Stimulated activated CD4-positive, alpha-beta T cell treated with anti-CD3 and anti-CD28 coated beads, TNF-alpha, amount 100 ng/mL, for 4 hours (primary cell): Measurements from ENCODE around the gene KLHL7.
"Not testable (repeated sequence)": the region's sequence is repeated elsewhere in the genome, so short reads cannot be mapped to it uniquely, and the experiment has no call there.

Experiments
- DNase-seq, 3 experiments: peaks; one replicate each; pipeline ENCODE4 v3.0.0-alpha.2; 2020; ENCODE audit warnings: low read depth in 3 of 3

The KLHL7 gene

GRCh38 chr7:23108995-23109394, 3.4 kb downstream of the KLHL7 start:
- no peak for DNase-seq

GRCh38 chr7:23109470-23109869, 3.9 kb downstream of the KLHL7 start:
- no peak for DNase-seq

DNA sequence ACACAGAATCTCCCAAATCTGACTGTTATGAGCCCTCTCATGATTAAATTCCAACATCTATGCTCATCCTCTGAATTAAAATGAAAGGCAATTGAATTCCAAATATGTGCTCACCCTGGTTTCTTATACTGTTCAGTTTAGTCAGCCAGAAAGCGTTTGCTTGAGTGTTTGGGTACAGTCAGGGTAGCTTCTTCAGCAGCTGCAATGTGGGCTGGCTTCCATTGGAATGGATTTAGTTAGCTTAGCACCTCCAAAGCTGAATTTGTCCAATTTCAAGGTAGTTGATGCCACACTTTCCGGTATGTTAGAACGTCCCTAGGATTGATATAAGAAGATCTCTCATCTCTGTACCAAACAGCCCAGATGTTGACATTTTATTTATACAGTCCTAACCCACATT, 9.3 kb downstream of the KLHL7 start:
- no peak for DNase-seq

- no peak for DNase-seq
Observed at GRCh38 chr7:23115991-23116390, 10.4 kb downstream of the KLHL7 start.

DNA sequence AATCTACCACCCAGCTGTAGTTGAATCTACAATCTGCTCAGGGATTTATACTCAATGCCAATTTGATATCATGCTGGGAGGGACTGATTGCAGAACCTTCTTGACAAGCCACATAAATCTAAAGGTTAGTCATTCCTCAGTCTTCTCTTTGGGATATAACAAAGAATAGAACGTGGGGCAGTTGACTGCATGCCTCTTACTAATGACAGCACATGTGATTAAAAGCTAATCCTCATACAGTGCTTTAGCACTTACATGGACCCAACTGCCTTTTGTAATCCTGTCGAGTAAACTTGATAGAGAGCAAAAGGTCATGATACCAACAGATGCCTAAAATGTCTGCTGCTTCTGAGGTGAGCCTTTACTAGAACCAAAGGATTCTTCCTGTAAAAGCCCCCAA, 12.3 kb downstream of the KLHL7 start:
- DNase-seq = no peak

GRCh38 chr7:23120106-23120505, 14.5 kb downstream of the KLHL7 start:
- DNase-seq = no peak

- no peak for DNase-seq
Observed at GRCh38 chr7:23121165-23121564, 15.6 kb downstream of the KLHL7 start.

DNA sequence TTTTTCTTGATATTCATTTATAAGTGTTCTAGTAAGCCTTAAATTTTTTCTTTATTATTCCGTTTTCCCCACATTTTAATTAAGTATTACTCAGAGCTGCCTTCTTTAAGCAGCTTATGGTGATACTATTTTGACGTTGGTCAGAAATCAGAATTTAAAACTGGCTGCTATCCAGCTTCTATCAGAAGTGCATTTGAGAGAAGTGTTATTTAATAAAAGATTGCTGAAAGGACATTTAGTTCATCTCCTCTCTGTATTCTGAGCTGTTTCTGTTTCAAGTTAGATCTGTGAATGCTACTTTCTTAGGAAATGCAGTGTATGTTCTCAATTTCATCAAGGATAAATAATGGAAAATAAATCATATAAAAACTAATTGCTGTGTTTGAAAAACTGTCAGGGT, 17.4 kb downstream of the KLHL7 start:
- no peak for DNase-seq

DNA sequence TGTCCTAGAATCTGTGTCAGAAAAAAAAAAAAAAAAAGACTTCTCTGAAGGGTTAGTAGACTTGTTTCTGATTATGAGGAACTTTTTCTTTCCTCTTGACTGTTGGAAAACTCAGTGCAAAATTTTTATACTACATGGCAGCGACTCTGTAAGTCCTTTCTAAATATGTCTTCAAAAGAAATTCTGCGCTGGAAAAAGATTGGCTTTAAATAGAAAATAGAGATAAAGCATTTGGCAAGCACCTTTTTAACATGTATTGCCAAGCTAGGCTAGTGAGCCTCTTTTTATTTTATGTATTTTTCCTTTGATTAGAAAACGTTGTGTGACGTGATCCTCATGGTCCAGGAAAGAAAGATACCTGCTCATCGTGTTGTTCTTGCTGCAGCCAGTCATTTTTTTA, 17.9 kb downstream of the KLHL7 start:
- no peak for DNase-seq

GRCh38 chr7:23129036-23129435, 23.5 kb downstream of the KLHL7 start:
- no peak for DNase-seq

DNA sequence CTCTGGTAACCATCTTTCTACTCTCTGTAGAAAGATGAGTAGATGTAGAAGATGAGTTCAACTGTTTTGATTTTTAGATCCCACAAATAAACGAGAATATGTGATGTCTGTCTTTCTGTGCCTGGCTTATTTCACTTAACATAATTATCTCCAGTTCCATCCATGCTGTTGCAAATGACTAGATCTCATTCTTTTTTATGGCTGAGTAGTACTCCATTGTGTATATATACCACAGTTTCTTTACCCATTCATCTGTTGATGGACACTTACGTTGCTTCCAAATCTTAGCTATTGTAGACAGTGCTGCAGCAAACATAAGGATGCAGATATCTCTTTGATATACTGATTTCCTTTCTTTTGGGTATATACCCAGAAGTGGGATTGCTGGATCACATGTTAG, 26.2 kb downstream of the KLHL7 start:
- DNase-seq = not testable (repeated sequence)

DNA sequence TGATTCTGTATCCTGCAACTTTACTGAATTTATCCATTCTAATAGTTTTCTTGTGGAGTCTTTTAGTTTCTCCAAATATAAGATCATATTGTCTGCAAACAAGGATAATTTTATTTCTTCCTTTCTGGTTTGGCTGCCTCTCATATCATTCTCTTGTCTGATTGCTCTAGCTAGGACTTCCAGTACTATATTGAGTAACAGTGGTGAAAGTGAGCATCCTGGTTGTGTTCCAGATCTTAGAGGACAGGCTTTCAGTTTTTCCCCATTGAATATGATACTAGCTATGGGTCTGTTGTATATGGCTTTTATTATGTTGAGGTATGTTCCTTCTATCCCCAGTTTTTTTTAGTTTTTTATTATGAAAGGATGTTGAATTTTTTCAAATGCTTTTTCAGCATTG, 28.2 kb downstream of the KLHL7 start:
- DNase-seq = no peak

DNA sequence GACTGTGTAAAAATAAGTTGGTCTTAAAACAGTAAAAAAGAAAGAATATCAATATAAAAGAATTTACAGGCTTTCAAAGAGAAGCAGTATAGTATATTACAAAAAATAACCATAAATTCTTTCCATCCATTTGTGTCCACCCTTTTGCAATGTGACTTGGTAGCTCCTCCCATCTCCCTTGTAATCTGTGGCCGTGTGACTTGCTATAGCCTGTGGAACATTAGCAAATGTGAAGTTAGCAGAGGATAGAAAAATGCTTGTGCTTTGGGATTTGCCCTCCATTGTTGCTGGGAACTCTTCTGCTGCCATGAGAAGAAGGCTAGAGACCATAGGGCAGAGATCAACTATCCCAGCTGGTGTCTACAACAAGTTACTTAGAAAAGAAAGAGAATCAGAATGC, 30.2 kb downstream of the KLHL7 start:
- DNase-seq = no peak

DNA sequence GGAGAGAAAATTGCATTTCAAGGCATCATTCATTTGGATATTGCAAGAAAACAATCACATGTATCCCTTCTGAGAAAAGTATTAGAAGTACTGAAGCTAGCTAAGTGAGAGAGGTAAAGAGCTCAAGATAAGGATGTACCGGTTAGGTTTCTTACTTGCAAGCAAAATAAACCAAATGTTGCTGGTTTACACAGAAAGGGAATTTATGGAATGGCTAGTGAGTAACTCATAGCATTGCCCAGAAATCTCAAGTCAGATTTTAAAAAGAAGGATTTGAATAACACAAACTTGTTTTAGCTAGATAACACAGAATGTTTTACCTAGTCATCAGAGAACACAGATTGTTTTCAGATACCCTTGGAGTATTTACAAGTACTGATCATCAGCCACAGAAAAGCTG, 30.6 kb downstream of the KLHL7 start:
- DNase-seq = no peak

- DNase-seq = no peak
Observed at GRCh38 chr7:23157679-23158078, 52.1 kb downstream of the KLHL7 start.

- DNase-seq = no peak
Observed at GRCh38 chr7:23158546-23158945, 53.0 kb downstream of the KLHL7 start.

DNA sequence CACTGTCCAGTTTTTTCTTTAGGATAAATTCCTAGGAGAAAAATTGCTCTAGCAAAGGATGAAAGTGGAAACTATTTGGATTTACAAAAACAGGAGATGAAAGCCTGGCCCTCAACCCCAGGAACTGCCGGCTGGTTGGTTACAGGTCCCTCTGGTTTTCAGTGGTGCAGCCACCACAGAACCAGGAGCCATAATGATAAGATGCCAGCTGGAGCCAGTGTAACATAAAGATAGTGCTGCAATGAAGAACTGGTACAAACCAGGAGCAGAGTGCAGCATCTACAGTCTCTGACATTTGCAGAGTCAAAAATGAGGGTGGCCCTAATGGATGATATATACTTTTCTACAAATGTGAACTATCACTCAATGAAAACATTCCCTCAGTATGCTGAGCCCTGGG, 55.9 kb downstream of the KLHL7 start:
- no peak for DNase-seq

DNA sequence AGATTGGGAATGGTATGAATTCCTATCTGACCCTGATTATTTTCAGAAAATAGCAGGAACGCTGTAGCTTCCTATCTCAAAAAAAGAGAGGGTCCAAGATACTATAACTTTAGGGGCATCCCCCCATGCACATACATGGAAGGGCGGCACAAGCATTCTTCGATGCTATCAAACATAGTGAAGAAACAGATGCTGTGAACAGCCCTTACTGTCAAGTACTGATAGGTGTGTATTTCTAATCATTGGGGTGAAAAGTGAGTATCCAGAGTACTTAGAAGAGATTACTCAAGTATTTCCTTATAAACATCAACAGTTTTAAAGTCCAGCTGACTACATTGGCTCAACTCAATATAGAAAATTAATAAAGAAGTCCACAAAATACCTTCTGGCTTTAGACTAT, 59.3 kb downstream of the KLHL7 start:
- DNase-seq = no peak

DNA sequence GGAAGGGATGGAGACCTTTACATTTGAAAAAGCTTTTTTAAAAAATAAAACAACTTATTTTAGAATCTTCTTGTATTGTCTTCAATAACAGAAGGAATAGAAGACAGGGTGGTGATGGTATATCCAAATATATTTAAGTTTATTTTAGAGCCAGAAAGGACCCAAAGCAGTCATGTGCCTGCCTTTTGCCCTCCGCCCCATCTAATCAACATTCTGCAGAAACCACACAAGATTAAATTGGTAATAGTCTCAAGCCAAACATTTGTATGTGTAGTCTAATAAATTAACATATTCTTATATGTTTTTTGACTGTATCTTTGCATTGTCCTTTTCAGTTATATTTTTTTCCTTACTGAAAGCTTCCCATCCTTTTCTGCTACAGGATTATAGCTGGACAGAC, 59.7 kb downstream of the KLHL7 start:
- no peak for DNase-seq

- DNase-seq = no peak
Observed at GRCh38 chr7:23167691-23168090, 62.1 kb downstream of the KLHL7 start.

DNA sequence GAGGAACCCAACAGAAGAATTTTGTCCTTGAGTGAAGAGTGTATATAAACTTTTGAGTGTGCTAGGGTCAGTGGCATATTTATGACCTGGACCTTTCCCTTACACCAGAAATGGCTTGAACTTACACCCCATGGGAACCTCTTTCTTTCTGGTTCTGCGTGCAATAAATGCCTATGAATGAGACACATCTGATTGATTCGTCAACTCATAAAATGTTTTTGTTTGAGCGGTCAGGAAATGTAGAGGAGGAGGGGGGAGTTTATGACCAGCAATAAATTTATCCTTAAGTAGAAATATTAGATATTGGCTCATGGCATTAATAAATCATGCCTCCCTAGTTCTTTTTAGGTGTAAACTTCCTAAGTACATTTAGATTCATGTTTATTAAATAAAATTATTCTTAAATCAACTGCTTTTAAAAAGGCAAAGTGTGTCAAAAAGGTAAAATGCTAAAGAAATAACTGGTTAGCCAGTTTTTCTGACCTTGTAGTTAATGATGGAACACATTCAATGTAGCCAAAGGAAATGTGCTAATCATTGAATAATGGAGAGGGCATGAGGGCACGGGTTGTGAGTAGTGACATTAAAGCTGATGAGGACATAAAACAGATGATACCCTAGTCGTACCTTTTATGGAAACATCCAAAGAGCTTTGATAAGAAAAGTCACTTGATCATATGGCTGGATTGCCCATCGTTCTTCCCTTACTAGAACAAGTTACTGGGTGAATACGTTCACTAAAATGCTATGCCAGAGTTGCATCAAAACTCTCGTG, 62.7 kb downstream of the KLHL7 start:
- DNase-seq = no peak

GRCh38 chr7:23175938-23176337, 70.4 kb downstream of the KLHL7 start:
- DNase-seq = no peak

DNA sequence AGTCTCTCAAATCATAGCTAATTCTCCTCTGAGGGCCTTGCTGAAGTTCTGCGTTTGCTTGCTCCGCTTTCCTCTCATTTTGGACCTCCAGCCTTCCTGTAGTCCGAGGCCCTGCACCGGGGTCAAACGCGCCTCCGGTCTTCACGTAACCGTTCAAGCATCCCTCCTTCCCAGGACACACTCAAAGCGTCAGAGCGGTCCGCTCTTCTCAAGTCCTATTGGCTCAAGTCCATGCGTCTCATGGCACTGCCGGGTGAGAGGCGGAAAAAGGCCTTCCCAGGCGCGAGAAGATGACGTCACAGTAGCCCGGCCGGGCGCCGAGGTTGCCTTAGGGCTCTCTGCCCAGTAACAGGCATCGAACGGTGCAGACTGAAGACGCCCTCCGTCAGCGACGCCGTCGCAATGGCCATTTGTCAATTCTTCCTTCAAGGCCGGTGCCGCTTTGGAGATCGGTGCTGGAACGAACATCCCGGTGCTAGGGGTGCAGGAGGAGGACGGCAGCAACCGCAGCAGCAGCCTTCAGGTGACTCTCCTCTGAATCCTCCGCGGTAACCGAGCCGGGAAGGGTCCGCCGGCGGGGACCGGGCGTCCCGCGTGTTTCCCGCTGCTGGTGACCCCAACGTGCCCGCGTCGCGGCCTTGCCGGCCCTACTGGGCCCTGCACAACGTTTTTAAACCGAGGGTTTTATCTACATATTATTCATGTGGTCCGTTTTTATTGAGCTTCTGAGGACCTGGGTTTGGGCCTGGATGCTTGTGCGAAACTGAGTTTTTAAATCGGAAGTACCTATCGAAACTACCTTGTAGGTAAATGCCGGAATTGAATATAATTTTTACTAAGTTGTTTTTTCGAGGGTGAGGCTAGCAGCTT, 76.3 kb downstream of the KLHL7 start, which contains the start of gene NUP42:
NUP42 (plus strand) TSS at position 365 of the 870 bp plus-strand sequence; CDS start at position 403, 38 bp downstream.
- DNase-seq = peak; percentile 82 to 89 (median 87)
